Fibroblast of lung (primary cell): ENCODE measurements around the gene COL25A1.

Experiments
- CTCF ChIP-seq, 2 donors: IDR thresholded peaks in 1 of 2; conservative IDR thresholded peaks in 1 of 2; 1 replicate in 1 of 2; 2 replicates in 1 of 2; pipeline ENCODE4 v1.5.1; 2011 to 2012; ENCODE audit warnings: low read length in 2 of 2, control low read depth in 1 of 2, inconsistent platforms in 1 of 2, low read depth in 1 of 2, mild to moderate bottlenecking in 1 of 2
- EZH2 ChIP-seq: IDR thresholded peaks from 2 replicates; pipeline ENCODE4 v1.5.1; 2012; ENCODE audit warnings: low read length, control low read depth, mild to moderate bottlenecking; ENCODE audit errors: missing control alignments

GRCh38 chr4:108766058-108766457, 536.4 kb downstream of the COL25A1 start:
- TF ChIP-seq CTCF (conservative IDR thresholded peaks at IDR 0.05 in 1 of 2, IDR thresholded peaks at IDR 0.05 in 1 of 2; ENCODE audit: low read depth in 1 of 2, low read length in 2 of 2) = no peak
- TF ChIP-seq EZH2 = no peak
